Neural progenitor cell (in vitro differentiated cells): ENCODE measurements around the gene FKBP15. TPM values are rescaled to one million over a fixed set of nuclear protein-coding genes. Genes with fewer than 3 reads are reported as not detected.
"Not testable (repeated sequence)": the region's sequence is repeated elsewhere in the genome, so short reads cannot be mapped to it uniquely, and the experiment has no call there.

Experiments
- DNase-seq: peaks from one replicate; pipeline ENCODE4 v3.0.0-alpha.2; 2016; ENCODE audit warnings: low spot score
- H2AFZ ChIP-seq: fragments of 200-600 bp; sonication (generic); replicated peaks from 2 replicates; pipeline ENCODE4 v1.6.1; 2016; ENCODE audit warnings: antibody characterized with exemption
- H3F3A ChIP-seq: fragments of 200-600 bp; sonication (generic); 2 replicates; pipeline ENCODE4 v1.6.1; 2016; ENCODE audit warnings: antibody characterized with exemption, low read depth
- H3K27ac ChIP-seq: fragments of 200-600 bp; sonication (generic); 2 replicates; pipeline ENCODE4 v1.5.1; 2016; ENCODE audit warnings: mild to moderate bottlenecking
- H3K27me3 ChIP-seq: fragments of 200-600 bp; sonication (generic); 2 replicates; pipeline ENCODE4 v1.6.1; 2016; ENCODE audit warnings: mild to moderate bottlenecking, moderate library complexity
- H3K36me3 ChIP-seq: fragments of 200-600 bp; sonication (generic); 2 replicates; pipeline ENCODE4 v1.5.1; 2016
- H3K4me1 ChIP-seq: fragments of 200-600 bp; sonication (generic); 2 replicates; pipeline ENCODE4 v1.6.1; 2016; ENCODE audit warnings: mixed run types
- H3K4me2 ChIP-seq: fragments of 200-600 bp; sonication (generic); 2 replicates; pipeline ENCODE4 v1.6.1; 2016
- H3K4me3 ChIP-seq: fragments of 200-600 bp; sonication (generic); 2 replicates; pipeline ENCODE4 v1.5.1; 2016
- H3K79me2 ChIP-seq: fragments of 200-600 bp; sonication (generic); 2 replicates; pipeline ENCODE4 v1.6.1; 2016; ENCODE audit warnings: low read depth
- H3K9ac ChIP-seq: fragments of 200-600 bp; sonication (generic); 2 replicates; pipeline ENCODE4 v1.6.1; 2016
- H3K9me3 ChIP-seq: fragments of 200-600 bp; sonication (generic); 2 replicates; pipeline ENCODE4 v1.5.1; 2016; ENCODE audit warnings: low read depth
- H4K20me1 ChIP-seq: fragments of 200-600 bp; sonication (generic); 2 replicates; pipeline ENCODE4 v1.6.1; 2016; ENCODE audit warnings: low read depth
- H3K27ac Mint-ChIP-seq: 3 replicates; pipeline ENCODE4 v1.8.0; 2021; ENCODE audit warnings: mixed read lengths
- H3K27me3 Mint-ChIP-seq: 2 replicates; pipeline ENCODE4 v1.8.0; 2022; ENCODE audit warnings: low read depth, mild to moderate bottlenecking, inconsistent platforms, moderate library complexity, mixed read lengths; ENCODE audit not compliant: insufficient read depth
- H3K36me3 Mint-ChIP-seq: 3 replicates; pipeline ENCODE4 v1.8.0; 2021; ENCODE audit warnings: mixed read lengths
- H3K4me1 Mint-ChIP-seq: 3 replicates; pipeline ENCODE4 v1.8.0; 2021; ENCODE audit warnings: mixed read lengths
- H3K4me3 Mint-ChIP-seq: 3 replicates; pipeline ENCODE4 v1.8.0; 2021; ENCODE audit warnings: mild to moderate bottlenecking, moderate library complexity, mixed read lengths
- H3K9me3 Mint-ChIP-seq: 3 replicates; pipeline ENCODE4 v1.8.0; 2020; ENCODE audit warnings: mixed read lengths
- CTCF ChIP-seq: fragments of 200-600 bp; sonication (generic); IDR thresholded peaks from 2 replicates; pipeline ENCODE4 v1.5.1; 2017; ENCODE audit warnings: antibody characterized with exemption, mild to moderate bottlenecking
- EZH2 ChIP-seq: fragments of 200-600 bp; sonication (generic); IDR thresholded peaks from 2 replicates; pipeline ENCODE4 v1.6.1; 2017; ENCODE audit warnings: antibody characterized with exemption, mild to moderate bottlenecking, moderate library complexity
- EZH2phosphoT487 ChIP-seq: fragments of 200-600 bp; sonication (generic); IDR thresholded peaks from 2 replicates; pipeline ENCODE4 v1.6.1; 2017; ENCODE audit warnings: antibody characterized with exemption
- total RNA-seq: library from RNA; depleted of rRNA; stranded (reverse); fragments of >200 nt; gene quantifications from 2 replicates; pipeline ENCODE4 v1.2.3, GENCODE V29; 2015; ENCODE audit warnings: low replicate concordance

Gene FKBP15
- total RNA-seq, 1 donor from 2014 or later: 25.5 TPM

- DNase-seq: no peak
- H3K4me3 Mint-ChIP-seq: no peak overlapping the region
- no peaks in the 10 kb centered on the region for H3K4me1 ChIP-seq
- no peak overlapping the region for H3K4me3 ChIP-seq
- H3K27me3 Mint-ChIP-seq: peaks cover 2% of the 10 kb centered on the region
- no peaks in the 10 kb centered on the region for H3K79me2 ChIP-seq
- no peaks in the 10 kb centered on the region for H3F3A ChIP-seq
- H3K9me3 Mint-ChIP-seq: no peaks in the 10 kb centered on the region
- H3K27me3 ChIP-seq: no peaks in the 10 kb centered on the region
- peaks cover 6% of the 10 kb centered on the region for H4K20me1 ChIP-seq
- H3K27ac ChIP-seq: no peak overlapping the region
- no peaks in the 10 kb centered on the region for H3K4me1 Mint-ChIP-seq
- H3K36me3 ChIP-seq: no peaks in the 10 kb centered on the region
- no peak overlapping the region for H2AFZ ChIP-seq
- TF ChIP-seq CTCF (no peak), EZH2 (no peak), EZH2phosphoT487 (no peak)
- H3K9me3 ChIP-seq: no peaks in the 10 kb centered on the region
- H3K36me3 Mint-ChIP-seq: no peaks in the 10 kb centered on the region
- no peak overlapping the region for H3K27ac Mint-ChIP-seq
- H3K4me2 ChIP-seq: no peak overlapping the region
- H3K9ac ChIP-seq: no peak overlapping the region
These were observed 17.8 kb upstream of the FKBP15 start for GRCh38 chr9:113238859-113239232.

DNA sequence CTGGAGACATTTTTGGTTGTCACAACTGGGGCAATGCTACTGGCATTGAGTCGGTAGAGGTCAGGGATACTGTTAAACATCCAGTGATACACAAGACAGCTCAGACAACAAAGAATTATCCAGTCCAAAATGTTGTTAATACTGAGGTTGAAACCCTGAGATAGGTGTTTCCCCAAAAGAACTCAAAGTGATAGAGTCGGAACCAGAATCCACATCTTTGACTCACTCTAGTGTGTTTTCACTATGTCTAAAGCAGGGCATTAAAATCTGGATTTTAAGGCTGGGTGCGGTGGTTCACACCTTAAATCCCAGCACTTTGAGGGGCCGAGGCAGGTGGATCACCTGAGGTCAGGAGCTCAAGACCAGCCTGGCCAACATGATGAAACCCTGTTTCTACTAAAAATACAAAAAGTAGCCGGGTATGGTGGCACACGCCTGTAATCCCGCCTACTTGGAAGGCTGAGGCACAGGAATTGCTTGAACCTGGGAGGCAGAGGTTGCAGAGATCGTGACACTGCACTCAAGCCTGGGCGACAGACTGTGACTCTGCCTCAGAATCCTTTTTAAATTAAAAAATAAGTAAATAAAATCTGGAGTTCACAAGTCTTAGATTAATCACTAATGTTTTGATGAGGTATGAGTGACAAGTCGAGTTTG is 17.3 kb upstream of the FKBP15 start:
- Histone ChIP-seq H3K79me2 (no peaks in the 10 kb centered on the region), H3F3A (no peaks in the 10 kb centered on the region), H2AFZ (no peak overlapping the region), H3K4me3 (no peak overlapping the region), H3K9me3 (no peaks in the 10 kb centered on the region), H3K27me3 (no peaks in the 10 kb centered on the region), H4K20me1 (peaks cover 6% of the 10 kb centered on the region), H3K27ac (no peak overlapping the region), H3K36me3 (no peaks in the 10 kb centered on the region), H3K9ac (no peak overlapping the region), H3K4me2 (no peak overlapping the region), H3K4me1 (no peaks in the 10 kb centered on the region)
- TF ChIP-seq EZH2phosphoT487: no peak
- TF ChIP-seq EZH2: no peak
- TF ChIP-seq CTCF: no peak
- no peak for DNase-seq
- peaks cover 2% of the 10 kb centered on the region for H3K27me3 Mint-ChIP-seq
- H3K27ac Mint-ChIP-seq: no peak overlapping the region
- H3K4me3 Mint-ChIP-seq: no peak overlapping the region
- H3K9me3 Mint-ChIP-seq: no peaks in the 10 kb centered on the region
- no peaks in the 10 kb centered on the region for H3K4me1 Mint-ChIP-seq
- no peaks in the 10 kb centered on the region for H3K36me3 Mint-ChIP-seq

GRCh38 chr9:113237026-113237425 is 15.9 kb upstream of the FKBP15 start:
- H3K4me3 Mint-ChIP-seq: no peak overlapping the region
- Histone ChIP-seq H3K27me3 (no peaks in the 10 kb centered on the region), H3K79me2 (no peaks in the 10 kb centered on the region), H3K27ac (no peak overlapping the region), H3K9ac (no peak overlapping the region), H3K4me1 (no peaks in the 10 kb centered on the region), H3F3A (no peaks in the 10 kb centered on the region), H2AFZ (no peak overlapping the region), H3K4me2 (no peak overlapping the region), H3K4me3 (no peak overlapping the region), H3K9me3 (no peaks in the 10 kb centered on the region), H4K20me1 (peaks cover 7% of the 10 kb centered on the region), H3K36me3 (no peaks in the 10 kb centered on the region)
- no peaks in the 10 kb centered on the region for H3K36me3 Mint-ChIP-seq
- TF ChIP-seq EZH2phosphoT487: no peak
- no peak for TF ChIP-seq CTCF
- TF ChIP-seq EZH2: no peak
- H3K27me3 Mint-ChIP-seq: peaks cover 2% of the 10 kb centered on the region
- no peak for DNase-seq
- no peak overlapping the region for H3K27ac Mint-ChIP-seq
- no peaks in the 10 kb centered on the region for H3K9me3 Mint-ChIP-seq
- no peaks in the 10 kb centered on the region for H3K4me1 Mint-ChIP-seq

GRCh38 chr9:113235701-113236255 is 14.7 kb upstream of the FKBP15 start:
- DNase-seq, H3K4me2 ChIP-seq, H3K9ac ChIP-seq, H3K27ac ChIP-seq, H3K36me3 ChIP-seq, H3K27ac Mint-ChIP-seq, H3K4me1 Mint-ChIP-seq, H3K9me3 Mint-ChIP-seq, H3K4me1 ChIP-seq, H3K9me3 ChIP-seq, H3K27me3 ChIP-seq, H3F3A ChIP-seq, H3K4me3 ChIP-seq, H3K79me2 ChIP-seq, H3K4me3 Mint-ChIP-seq, H3K36me3 Mint-ChIP-seq, H2AFZ ChIP-seq, H3K27me3 Mint-ChIP-seq: not testable (repeated sequence)
- peaks cover 12% of the 10 kb centered on the region for H4K20me1 ChIP-seq
